Gastroesophageal sphincter (tissue), 3 donors: ENCODE data around the gene MBNL1.

Experiments
- EP300 ChIP-seq: sonication (generic); formaldehyde crosslinking; IDR thresholded peaks from one replicate; pipeline ENCODE4 v1.6.1; 2017; ENCODE audit warnings: antibody characterized with exemption, mild to moderate bottlenecking
- POLR2AphosphoS5 ChIP-seq: sonication (generic); formaldehyde crosslinking; IDR thresholded peaks from one replicate; pipeline ENCODE4 v1.6.1; 2017; ENCODE audit warnings: antibody characterized with exemption
- TF ChIP-seq, protein P1 (sequence below), 4 experiments: fragments of 200-600 bp in 2 of 4; fragments of 450-650 bp in 2 of 4; sonication (generic) in 1 of 4; IDR thresholded peaks; one replicate each; pipeline ENCODE4 v1.5.1; 2017 to 2019; ENCODE audit warnings: antibody characterized with exemption in 4 of 4, mild to moderate bottlenecking in 2 of 4, moderate library complexity in 2 of 4

DNA sequence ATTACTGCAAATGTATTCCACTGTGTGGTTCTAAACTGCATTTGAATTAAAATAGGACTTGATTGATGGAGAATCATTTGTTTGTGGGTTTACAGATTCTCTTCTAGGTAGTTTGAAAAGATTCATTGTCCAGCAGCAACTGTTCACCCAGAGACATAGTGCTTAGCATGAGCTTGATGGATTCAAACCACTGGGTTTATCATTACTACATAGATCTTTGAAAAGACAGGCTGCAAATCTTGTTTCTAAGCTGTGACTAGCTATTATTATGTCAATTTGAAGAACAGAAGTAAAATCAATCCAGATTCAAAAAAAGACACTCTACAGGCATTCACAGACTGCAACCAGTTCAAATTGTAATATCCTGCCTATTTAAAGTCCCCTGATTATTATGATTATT is 49.8 kb downstream of the MBNL1 start:
- TF ChIP-seq, protein P1, sequence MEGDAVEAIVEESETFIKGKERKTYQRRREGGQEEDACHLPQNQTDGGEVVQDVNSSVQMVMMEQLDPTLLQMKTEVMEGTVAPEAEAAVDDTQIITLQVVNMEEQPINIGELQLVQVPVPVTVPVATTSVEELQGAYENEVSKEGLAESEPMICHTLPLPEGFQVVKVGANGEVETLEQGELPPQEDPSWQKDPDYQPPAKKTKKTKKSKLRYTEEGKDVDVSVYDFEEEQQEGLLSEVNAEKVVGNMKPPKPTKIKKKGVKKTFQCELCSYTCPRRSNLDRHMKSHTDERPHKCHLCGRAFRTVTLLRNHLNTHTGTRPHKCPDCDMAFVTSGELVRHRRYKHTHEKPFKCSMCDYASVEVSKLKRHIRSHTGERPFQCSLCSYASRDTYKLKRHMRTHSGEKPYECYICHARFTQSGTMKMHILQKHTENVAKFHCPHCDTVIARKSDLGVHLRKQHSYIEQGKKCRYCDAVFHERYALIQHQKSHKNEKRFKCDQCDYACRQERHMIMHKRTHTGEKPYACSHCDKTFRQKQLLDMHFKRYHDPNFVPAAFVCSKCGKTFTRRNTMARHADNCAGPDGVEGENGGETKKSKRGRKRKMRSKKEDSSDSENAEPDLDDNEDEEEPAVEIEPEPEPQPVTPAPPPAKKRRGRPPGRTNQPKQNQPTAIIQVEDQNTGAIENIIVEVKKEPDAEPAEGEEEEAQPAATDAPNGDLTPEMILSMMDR (IDR thresholded peaks at IDR 0.05), result no peak
- TF ChIP-seq POLR2AphosphoS5, result no peak
- TF ChIP-seq EP300, result no peak
